GF-D8 (cell line): ENCODE results near the gene PLAAT5.
"Not testable (repeated sequence)": the region's sequence is repeated elsewhere in the genome, so short reads cannot be mapped to it uniquely, and the experiment has no call there.

Experiments used
- DNase-seq: peaks from one replicate; lab custom pipeline; 2025; lab: John Stamatoyannopoulos, UW

The PLAAT5 gene

GRCh38 chr11:63490551-63491239, at the start of gene PLAAT5:
TSS of gene PLAAT5 (minus strand) at chr11:63491167. CDS start at chr11:63491034, 133 bp downstream.
- DNase-seq: no peak

GRCh38 chr11:63537293-63538101, 46.5 kb upstream of the PLAAT5 start:
- DNase-seq: no peak

GRCh38 chr11:63536669-63537292, 45.8 kb upstream of the PLAAT5 start, which contains the start of gene PLAAT4:
TSS of gene PLAAT4 (plus strand) at chr11:63536808. CDS start at chr11:63536869, 61 bp downstream.
- DNase-seq: no peak

GRCh38 chr11:63535734-63536133, 44.8 kb upstream of the PLAAT5 start:
- DNase-seq: no peak

- no peak for DNase-seq
These were observed 44.0 kb upstream of the PLAAT5 start for GRCh38 chr11:63534895-63535461.

GRCh38 chr11:63534076-63534475, 43.1 kb upstream of the PLAAT5 start:
- no peak for DNase-seq

GRCh38 chr11:63532799-63533475, 42.0 kb upstream of the PLAAT5 start:
- DNase-seq: no peak

- no peak for DNase-seq
These were observed 41.1 kb upstream of the PLAAT5 start for GRCh38 chr11:63532117-63532516.

GRCh38 chr11:63531074-63531792, 40.3 kb upstream of the PLAAT5 start:
- not testable (repeated sequence) for DNase-seq

- no peak for DNase-seq
These were observed 39.1 kb upstream of the PLAAT5 start for GRCh38 chr11:63530021-63530420.

- DNase-seq: not testable (repeated sequence)
These were observed 38.4 kb upstream of the PLAAT5 start for GRCh38 chr11:63529373-63529772.

GRCh38 chr11:63528729-63529278, 37.8 kb upstream of the PLAAT5 start:
- not testable (repeated sequence) for DNase-seq

GRCh38 chr11:63528156-63528555, 37.2 kb upstream of the PLAAT5 start:
- not testable (repeated sequence) for DNase-seq

GRCh38 chr11:63527667-63528066, 36.7 kb upstream of the PLAAT5 start:
- no peak for DNase-seq

GRCh38 chr11:63523151-63523550, 32.2 kb upstream of the PLAAT5 start:
- DNase-seq: no peak

- DNase-seq: no peak
These were observed 30.9 kb upstream of the PLAAT5 start for GRCh38 chr11:63521896-63522295.

GRCh38 chr11:63520606-63521170, 29.7 kb upstream of the PLAAT5 start:
- no peak for DNase-seq

- no peak for DNase-seq
These were observed 27.6 kb upstream of the PLAAT5 start for GRCh38 chr11:63518548-63518947.

GRCh38 chr11:63517156-63517555, 26.2 kb upstream of the PLAAT5 start:
- DNase-seq: no peak

- DNase-seq: no peak
These were observed 25.1 kb upstream of the PLAAT5 start for GRCh38 chr11:63516109-63516508.
